ENCODE measurements around the gene CCNQ. TPM values are rescaled to one million over a fixed set of nuclear protein-coding genes. Genes with fewer than 3 reads are reported as not detected.

CCNQ gene
- total RNA-seq, 1 experiment from 2014 or later, result 32.4 TPM

DNA sequence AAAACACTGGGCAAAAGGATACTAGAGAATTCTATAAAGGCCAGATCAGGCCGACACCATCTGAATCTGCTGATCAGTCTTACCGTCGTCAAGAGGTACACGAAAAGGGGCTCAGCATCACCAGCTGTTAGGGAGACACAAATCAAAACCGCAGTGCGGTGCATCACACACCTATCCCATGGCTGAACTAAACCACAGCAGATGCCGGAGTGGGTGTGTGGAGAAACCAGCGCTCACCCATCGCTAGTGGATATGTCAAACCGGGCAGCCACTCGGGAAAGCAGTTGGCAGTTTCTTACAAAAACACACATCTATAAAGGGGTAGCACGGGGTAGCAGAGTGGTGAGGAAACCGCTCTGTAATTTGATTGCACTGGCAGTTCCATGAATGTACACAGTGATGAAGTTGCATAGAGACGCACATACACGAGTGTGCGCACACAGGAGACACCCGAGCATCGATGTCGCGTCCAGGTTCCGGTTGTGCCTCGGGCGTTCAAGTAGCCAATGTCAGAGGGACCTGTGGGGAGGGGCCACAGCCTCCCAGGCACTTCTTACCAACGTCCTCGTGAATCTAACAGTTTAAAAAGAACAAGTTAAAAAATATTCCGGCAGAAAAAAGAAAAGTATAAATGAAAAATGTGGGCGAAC lies 23.1 kb upstream of the CCNQ start:
- no peak overlapping the region for H3K4me3 ChIP-seq (ENCODE audit: low read depth, low read length, poor library complexity, severe bottlenecking)
- intact Hi-C loops (cut with micrococcal nuclease; ENCODE audit: unreplicated experiment), result no loop called here
- H3K36me3 ChIP-seq (ENCODE audit: insufficient read depth, low read length, poor library complexity, severe bottlenecking), result no peaks in the 10 kb centered on the region
- no peak overlapping the region for H3K27ac ChIP-seq (ENCODE audit: low read depth, low read length, poor library complexity, severe bottlenecking)
- no peak for DNase-seq (ENCODE audit: low spot score)
- H3K4me1 ChIP-seq (ENCODE audit: insufficient read depth, low read length, poor library complexity, severe bottlenecking), result no peaks in the 10 kb centered on the region
- peaks cover 19% of the 10 kb centered on the region for H3K27me3 ChIP-seq (replicated peaks; ENCODE audit: insufficient read depth, low read depth, low read length, poor library complexity)
- TF ChIP-seq, protein P1, sequence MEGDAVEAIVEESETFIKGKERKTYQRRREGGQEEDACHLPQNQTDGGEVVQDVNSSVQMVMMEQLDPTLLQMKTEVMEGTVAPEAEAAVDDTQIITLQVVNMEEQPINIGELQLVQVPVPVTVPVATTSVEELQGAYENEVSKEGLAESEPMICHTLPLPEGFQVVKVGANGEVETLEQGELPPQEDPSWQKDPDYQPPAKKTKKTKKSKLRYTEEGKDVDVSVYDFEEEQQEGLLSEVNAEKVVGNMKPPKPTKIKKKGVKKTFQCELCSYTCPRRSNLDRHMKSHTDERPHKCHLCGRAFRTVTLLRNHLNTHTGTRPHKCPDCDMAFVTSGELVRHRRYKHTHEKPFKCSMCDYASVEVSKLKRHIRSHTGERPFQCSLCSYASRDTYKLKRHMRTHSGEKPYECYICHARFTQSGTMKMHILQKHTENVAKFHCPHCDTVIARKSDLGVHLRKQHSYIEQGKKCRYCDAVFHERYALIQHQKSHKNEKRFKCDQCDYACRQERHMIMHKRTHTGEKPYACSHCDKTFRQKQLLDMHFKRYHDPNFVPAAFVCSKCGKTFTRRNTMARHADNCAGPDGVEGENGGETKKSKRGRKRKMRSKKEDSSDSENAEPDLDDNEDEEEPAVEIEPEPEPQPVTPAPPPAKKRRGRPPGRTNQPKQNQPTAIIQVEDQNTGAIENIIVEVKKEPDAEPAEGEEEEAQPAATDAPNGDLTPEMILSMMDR (conservative IDR thresholded peaks at IDR 0.05; ENCODE audit: low read depth, low read length), result no peak
- TF ChIP-seq EZH2 (IDR thresholded peaks at IDR 0.05; ENCODE audit: borderline replicate concordance, low read depth, low read length, poor library complexity, severe bottlenecking), result no peak
- BruUV-seq (replicated peaks), result no TSS peak
- no peaks in the 10 kb centered on the region for H3K9me3 ChIP-seq (ENCODE audit: low read depth, low read length, poor library complexity, severe bottlenecking)
- CTCF ChIA-PET, result no interaction called here
- POLR2A ChIA-PET (ENCODE audit: low non-redundant PET), result no interaction called here

DNA sequence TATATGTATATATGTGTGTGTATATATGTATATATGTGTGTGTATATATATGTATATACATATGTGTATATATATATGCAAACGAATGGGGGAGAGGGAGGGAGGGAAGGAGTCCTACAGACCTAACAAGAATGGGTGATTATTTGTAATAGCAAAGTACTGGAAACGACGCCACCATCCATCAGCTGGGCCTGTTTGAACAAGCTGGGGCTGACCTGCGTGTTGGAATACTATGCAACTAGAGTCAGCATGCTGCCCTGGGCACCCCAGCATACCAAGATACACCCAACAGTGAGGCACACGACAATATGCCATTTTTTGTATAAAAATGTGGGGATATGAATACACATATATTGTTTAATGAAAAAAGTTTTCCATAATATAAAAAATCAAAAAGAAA lies 21.6 kb upstream of the CCNQ start:
- CTCF ChIA-PET, result no interaction called here
- no peaks in the 10 kb centered on the region for H3K4me1 ChIP-seq (ENCODE audit: insufficient read depth, low read length, poor library complexity, severe bottlenecking)
- BruUV-seq (replicated peaks), result no TSS peak
- DNase-seq (ENCODE audit: low spot score), result no peak
- POLR2A ChIA-PET (ENCODE audit: low non-redundant PET), result no interaction called here
- intact Hi-C loops (cut with micrococcal nuclease; ENCODE audit: unreplicated experiment), result no loop called here
- TF ChIP-seq EZH2 (IDR thresholded peaks at IDR 0.05; ENCODE audit: borderline replicate concordance, low read depth, low read length, poor library complexity, severe bottlenecking), result no peak
- TF ChIP-seq, protein P1 (conservative IDR thresholded peaks at IDR 0.05; ENCODE audit: low read depth, low read length), result no peak
- H3K36me3 ChIP-seq (ENCODE audit: insufficient read depth, low read length, poor library complexity, severe bottlenecking), result no peaks in the 10 kb centered on the region
- H3K27me3 ChIP-seq (replicated peaks; ENCODE audit: insufficient read depth, low read depth, low read length, poor library complexity), result peaks cover 29% of the 10 kb centered on the region
- no peak overlapping the region for H3K4me3 ChIP-seq (ENCODE audit: low read depth, low read length, poor library complexity, severe bottlenecking)
- no peaks in the 10 kb centered on the region for H3K9me3 ChIP-seq (ENCODE audit: low read depth, low read length, poor library complexity, severe bottlenecking)
- H3K27ac ChIP-seq (ENCODE audit: low read depth, low read length, poor library complexity, severe bottlenecking), result no peak overlapping the region

- DNase-seq (ENCODE audit: low spot score), result no peak
- no peak for TF ChIP-seq EZH2 (IDR thresholded peaks at IDR 0.05; ENCODE audit: borderline replicate concordance, low read depth, low read length, poor library complexity, severe bottlenecking)
- TF ChIP-seq, protein P1 (conservative IDR thresholded peaks at IDR 0.05; ENCODE audit: low read depth, low read length), result no peak
- no peak overlapping the region for H3K4me3 ChIP-seq (ENCODE audit: low read depth, low read length, poor library complexity, severe bottlenecking)
- no peaks in the 10 kb centered on the region for H3K36me3 ChIP-seq (ENCODE audit: insufficient read depth, low read length, poor library complexity, severe bottlenecking)
- ChIA-PET POLR2A (ENCODE audit: low non-redundant PET) (no interaction called here), CTCF (no interaction called here)
- no peaks in the 10 kb centered on the region for H3K4me1 ChIP-seq (ENCODE audit: insufficient read depth, low read length, poor library complexity, severe bottlenecking)
- intact Hi-C loops (cut with micrococcal nuclease; ENCODE audit: unreplicated experiment), result no loop called here
- peaks cover 63% of the 10 kb centered on the region for H3K27me3 ChIP-seq (replicated peaks; ENCODE audit: insufficient read depth, low read depth, low read length, poor library complexity)
- H3K27ac ChIP-seq (ENCODE audit: low read depth, low read length, poor library complexity, severe bottlenecking), result no peak overlapping the region
- BruUV-seq (replicated peaks), result no TSS peak
- no peaks in the 10 kb centered on the region for H3K9me3 ChIP-seq (ENCODE audit: low read depth, low read length, poor library complexity, severe bottlenecking)
These were observed 15.9 kb upstream of the CCNQ start for GRCh38 chrX:153614818-153615217.

All from A673 (cell line).